Motor neuron (in vitro differentiated cells): ENCODE results near the gene CCDC57. TPM values are rescaled to one million over a fixed set of nuclear protein-coding genes. Genes with fewer than 3 reads are reported as not detected.
A peak's percentile ranks its signal among the peaks of the same experiment; 100 is the strongest.

Experiments used
- ATAC-seq, 8 experiments: fragments of 200-7000 bp; cut with Tn5 transposase; replicated peaks in 6 of 8; 2 replicates each; pipeline ENCODE4 v1.8.0; 2021; ENCODE audit warnings: mild to moderate bottlenecking in 8 of 8, moderate library complexity in 8 of 8
- H3K27ac ChIP-seq, 2 donors: fragments of 250-450 bp; sonication (Bioruptor Pico); 2 replicates each; pipeline ENCODE4 v1.9.0; 2021; ENCODE audit warnings: antibody characterized with exemption in 2 of 2, mild to moderate bottlenecking in 2 of 2, moderate library complexity in 1 of 2
- H3K4me1 ChIP-seq, 2 donors: fragments of 250-450 bp; sonication (Bioruptor Pico); replicated peaks in 1 of 2; 2 replicates each; pipeline ENCODE4 v1.6.1; 2021; ENCODE audit warnings: antibody characterized with exemption in 2 of 2, mild to moderate bottlenecking in 2 of 2, moderate library complexity in 1 of 2
- H3K4me3 ChIP-seq, 5 donors: fragments of 250-450 bp; sonication (Bioruptor Pico); 2 replicates each; pipeline ENCODE4 v1.9.0; 2021; ENCODE audit warnings: antibody characterized with exemption in 5 of 5, mild to moderate bottlenecking in 5 of 5, moderate library complexity in 4 of 5
- WGBS, 10 experiments: fragments of 450-650 bp; shearing (Covaris generic); methylation state at CpG; one replicate each; pipeline ENCODE4 v1.0.0; 2022; 5-methylcytosine and 5-hydroxymethylcytosine counted together
- in situ Hi-C, 9 experiments: fragments of 400-800 bp; cut with MboI; loops; one replicate each; pipeline ENCODE4 v1.15.0; 2021; ENCODE audit warnings: low sequenced_read_pairs in 9 of 9, low pct_unique_long_range_greater_than_20kb in 2 of 9; ENCODE audit not compliant: unreplicated experiment in 9 of 9
- total RNA-seq, 8 experiments: library from RNA; unstranded; fragments of 300-600 nt; gene quantifications; 2 replicates each; pipeline versions ENCODE4 v1.2.3 to v1.2.4, GENCODE V29; 2022

The CCDC57 gene
- total RNA-seq, 8 experiments from 2014 or later: 13.6 to 68.8 (median 26.1) TPM

DNA sequence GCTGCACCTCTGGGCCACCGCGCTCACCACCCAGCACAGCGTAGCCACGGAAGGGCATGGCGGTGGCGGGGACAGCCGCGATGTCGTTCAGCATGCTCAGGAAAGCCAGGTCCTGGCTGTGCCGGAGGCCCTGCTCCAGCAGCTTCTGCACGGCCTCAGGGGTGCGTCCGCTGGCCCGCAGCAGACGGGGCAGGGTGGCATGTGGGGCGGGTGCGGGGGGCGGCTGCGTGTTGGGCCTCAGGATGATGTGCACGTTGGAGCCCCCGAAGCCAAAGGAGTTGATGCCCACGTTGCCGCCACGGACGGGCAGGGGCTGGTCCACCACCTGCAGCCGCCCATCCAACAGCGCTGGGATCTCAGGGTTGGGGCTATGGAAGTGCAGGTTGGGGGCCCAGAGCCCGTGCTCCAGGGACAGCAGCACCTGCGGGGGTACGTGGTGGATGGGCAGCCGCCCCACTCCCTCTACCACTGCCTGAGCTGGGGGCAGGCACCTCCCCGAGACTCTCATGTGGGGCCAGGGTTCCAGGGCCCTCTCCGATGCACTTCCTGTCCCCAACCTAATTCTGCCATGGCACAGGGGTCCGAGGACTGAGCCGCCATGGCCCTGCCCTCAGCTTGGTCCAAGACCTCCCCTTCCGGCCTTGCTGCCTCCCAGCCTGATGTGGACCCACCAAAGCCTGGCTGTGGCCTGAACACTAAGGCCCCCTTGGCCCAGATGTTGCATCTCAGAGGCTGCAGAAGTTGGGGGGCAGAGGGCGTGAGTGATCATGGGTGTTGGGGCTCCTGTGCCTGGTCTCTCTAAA lies 121.2 kb downstream of the CCDC57 start:
- ATAC-seq: no peak
- in situ Hi-C loops: no loop called here
- WGBS, 10 experiments: 93 to 100% (median 100%) methylated on average over 1 to 8 of the region's 37 CpGs; no CpG with 5 or more reads in 7 of the 10 experiments

GRCh38 chr17:82090549-82091263 lies 121.9 kb downstream of the CCDC57 start:
- WGBS, 10 experiments: 100% methylated on average over 2 of the region's 29 CpGs; no CpG with 5 or more reads in 9 of the 10 experiments
- no peak for ATAC-seq
- in situ Hi-C loops: no loop called here
- peaks cover under 1 to 3% of the 10 kb centered on the region in 2 donors for H3K4me1 ChIP-seq
- no peak overlapping the region for H3K4me3 ChIP-seq
- no peak overlapping the region for H3K27ac ChIP-seq

More for the DNA sequence above, 121.2 kb downstream of the CCDC57 start:
- Histone ChIP-seq H3K27ac (no peak overlapping the region), H3K4me3 (no peak overlapping the region), H3K4me1 (peaks cover 8 to 11% of the 10 kb centered on the region in 2 donors)

DNA sequence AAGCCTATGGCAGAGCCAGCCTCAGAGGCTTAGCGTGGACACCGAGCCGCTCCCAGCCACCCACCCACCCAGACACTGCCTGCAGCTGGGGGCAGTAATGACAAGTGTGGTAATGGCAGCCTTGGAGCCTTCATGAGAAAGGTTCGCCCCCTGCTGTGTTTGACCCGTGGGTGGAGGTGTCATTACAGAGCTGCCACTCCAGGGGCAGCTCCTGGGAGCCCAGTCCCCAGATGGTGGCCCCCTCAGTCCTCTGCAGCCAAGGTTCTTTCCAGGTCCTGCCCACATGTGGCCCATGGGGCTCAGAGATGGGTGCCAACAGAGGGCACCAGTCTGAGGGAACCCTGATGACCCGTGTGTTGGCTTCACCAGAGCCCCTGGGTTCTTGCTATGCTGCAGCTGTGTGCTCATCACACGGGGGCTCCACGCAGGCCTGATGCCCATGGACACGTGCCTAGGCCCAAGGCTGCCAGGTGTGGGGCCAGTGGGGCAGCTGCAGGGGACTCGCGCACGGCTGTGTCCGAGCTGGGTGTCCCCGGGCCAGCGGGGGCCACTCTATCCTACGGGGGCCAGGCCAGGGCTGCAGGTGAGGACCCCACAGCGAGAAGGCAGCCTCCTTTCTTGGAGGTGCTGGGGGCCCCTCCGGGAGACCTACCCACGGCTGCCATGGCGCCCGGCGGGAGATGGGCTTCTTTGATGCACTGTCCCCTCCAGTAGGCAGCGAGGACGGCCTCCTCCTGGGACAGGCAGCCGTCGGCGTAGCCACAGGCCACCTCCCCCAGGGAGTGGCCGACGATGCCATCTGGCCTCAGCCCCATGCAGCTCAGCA lies 122.7 kb downstream of the CCDC57 start:
- Histone ChIP-seq H3K4me3 (no peak overlapping the region), H3K4me1 (no peaks in the 10 kb centered on the region), H3K27ac (no peak overlapping the region)
- in situ Hi-C loops: no loop called here
- 20 to 100% (median 89%) methylated on average over 1 to 7 of the region's 29 CpGs; no CpG with 5 or more reads in 5 of the 10 experiments for WGBS, 10 experiments
- no peak for ATAC-seq

DNA sequence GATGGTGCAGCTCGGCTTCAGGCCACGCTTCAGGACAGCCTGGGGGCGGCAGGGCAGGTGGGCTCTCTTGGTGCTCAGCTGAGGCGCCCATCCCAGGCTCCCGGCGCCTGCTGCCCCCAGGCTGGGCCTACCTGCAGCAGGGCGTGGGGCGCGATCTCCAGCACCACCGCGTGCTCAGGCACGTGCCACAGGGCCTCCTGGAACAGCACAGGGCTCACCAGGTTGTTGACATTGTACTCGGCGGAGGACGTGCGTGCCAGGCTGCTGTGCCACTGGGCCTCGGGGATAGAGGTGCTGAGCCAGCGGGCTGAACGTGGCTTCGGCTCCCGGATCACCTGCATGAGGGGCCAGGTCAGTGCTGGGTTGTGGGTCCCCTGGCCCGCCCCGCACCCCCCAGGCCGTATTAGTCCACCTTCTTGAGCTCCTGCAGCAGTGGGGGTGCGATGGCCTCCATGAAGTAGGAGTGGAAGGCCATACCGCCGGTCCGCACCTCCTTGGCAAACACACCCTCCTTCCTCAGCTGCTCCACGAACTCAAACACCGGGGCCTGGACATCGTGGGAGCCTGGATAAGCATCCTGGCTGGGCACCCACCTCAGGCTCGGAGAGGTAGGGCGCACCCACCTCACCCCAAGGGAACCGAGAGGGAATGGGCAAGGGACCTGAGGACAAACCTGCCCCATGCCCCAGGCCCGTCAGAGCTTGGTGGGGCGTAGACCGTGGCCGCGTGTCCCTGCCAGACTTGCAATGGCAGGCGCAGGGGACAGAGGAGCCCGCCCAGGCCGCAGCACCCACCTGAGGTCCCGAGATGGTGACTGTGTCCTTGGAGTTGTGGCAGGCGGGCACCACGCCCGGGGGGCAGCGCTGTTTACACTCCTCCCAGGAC lies 123.6 kb downstream of the CCDC57 start:
- 93 to 100% methylated on average over 2 to 8 of the region's 47 CpGs; no CpG with 5 or more reads in 8 of the 10 experiments for WGBS, 10 experiments
- in situ Hi-C loops: no loop called here
- Histone ChIP-seq H3K4me1 (no peaks in the 10 kb centered on the region), H3K4me3 (no peak overlapping the region), H3K27ac (no peak overlapping the region)
- ATAC-seq: no peak

- Histone ChIP-seq H3K27ac (no peak overlapping the region), H3K4me1 (no peaks in the 10 kb centered on the region), H3K4me3 (no peak overlapping the region)
- in situ Hi-C loops: no loop called here
- 97 to 100% methylated on average over 2 to 6 of the region's 48 CpGs; no CpG with 5 or more reads in 8 of the 10 experiments for WGBS, 10 experiments
- ATAC-seq: no peak
Measured at GRCh38 chr17:82087961-82088837, 124.4 kb downstream of the CCDC57 start.

GRCh38 chr17:82086941-82087906 lies 125.4 kb downstream of the CCDC57 start:
- Histone ChIP-seq H3K4me3 (no peak overlapping the region), H3K27ac (no peak overlapping the region), H3K4me1 (no peaks in the 10 kb centered on the region)
- no peak for ATAC-seq
- WGBS, 10 experiments: no CpG with 5 or more reads among the region's 39 CpGs
- in situ Hi-C loops: no loop called here

GRCh38 chr17:82085931-82086764 lies 126.5 kb downstream of the CCDC57 start:
- WGBS, 10 experiments: 87% methylated on average over 6 of the region's 25 CpGs; no CpG with 5 or more reads in 9 of the 10 experiments

DNA sequence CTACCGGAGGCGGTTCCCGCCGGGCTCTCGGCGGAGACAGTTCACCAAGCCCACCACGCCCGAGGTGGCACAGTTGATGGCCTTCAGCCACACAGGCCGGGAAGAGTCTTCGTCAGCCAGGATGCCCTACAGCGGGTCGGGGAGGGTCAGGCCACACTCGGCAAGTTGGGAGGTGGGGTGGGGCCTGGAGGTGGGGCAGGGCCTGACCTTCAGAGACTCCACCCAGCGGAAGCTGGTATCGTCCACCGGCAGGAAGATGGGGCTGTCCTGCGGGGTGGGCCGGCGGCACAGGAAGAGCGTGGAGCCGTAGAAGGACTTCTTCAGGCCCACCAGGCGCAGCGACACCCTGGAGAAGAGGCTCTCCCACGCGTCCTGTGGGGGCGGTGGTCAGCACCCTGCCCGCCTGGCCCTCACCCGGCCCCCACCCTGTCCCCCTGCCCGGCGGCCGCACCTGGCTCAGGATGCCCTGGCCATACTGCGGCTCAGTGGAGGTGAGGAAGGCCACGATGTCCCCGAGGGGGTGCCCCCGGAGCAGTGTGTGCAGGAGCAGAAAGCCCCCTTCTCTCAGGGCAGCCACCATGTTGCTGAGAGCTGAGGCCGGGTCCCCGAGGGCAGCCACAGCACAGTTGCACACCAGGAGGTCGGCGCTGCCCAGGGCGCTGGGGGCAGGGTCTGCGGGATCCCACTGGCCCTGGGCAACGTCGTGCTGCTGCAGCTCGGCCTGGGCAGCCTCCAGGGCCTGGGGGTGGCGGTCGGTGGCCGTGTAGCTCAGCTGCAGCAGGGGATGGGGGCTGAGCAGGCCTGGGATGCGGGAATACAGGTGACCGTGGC lies 127.4 kb downstream of the CCDC57 start:
- ATAC-seq: peak in 3 of 8 experiments; percentile 0 to 2 (median 2)
- no peaks in the 10 kb centered on the region for H3K4me1 ChIP-seq
- no peak overlapping the region for H3K4me3 ChIP-seq
- in situ Hi-C loops: no loop called here
- 88% methylated on average over 5 of the region's 49 CpGs; no CpG with 5 or more reads in 9 of the 10 experiments for WGBS, 10 experiments
- no peak overlapping the region for H3K27ac ChIP-seq

More at GRCh38 chr17:82085931-82086764, 126.5 kb downstream of the CCDC57 start:
- no peaks in the 10 kb centered on the region for H3K4me1 ChIP-seq
- peak in 2 of 8 experiments; percentile 1 for ATAC-seq
- no peak overlapping the region for H3K27ac ChIP-seq
- no peak overlapping the region for H3K4me3 ChIP-seq
- in situ Hi-C loops: no loop called here

GRCh38 chr17:82084373-82085030 lies 128.1 kb downstream of the CCDC57 start:
- H3K4me3 ChIP-seq: no peak overlapping the region
- H3K27ac ChIP-seq: no peak overlapping the region
- 92% methylated on average over 3 of the region's 31 CpGs; no CpG with 5 or more reads in 9 of the 10 experiments for WGBS, 10 experiments
- H3K4me1 ChIP-seq: no peaks in the 10 kb centered on the region
- no peak for ATAC-seq
- in situ Hi-C loops: no loop called here
